Left lung (tissue), 10 donors: ENCODE data around the gene FER. TPM values are rescaled to one million over a fixed set of nuclear protein-coding genes. Genes with fewer than 3 reads are reported as not detected.
"Not testable (repeated sequence)": the region's sequence is repeated elsewhere in the genome, so short reads cannot be mapped to it uniquely, and the experiment has no call there.

Experiments
- ATAC-seq: fragments of 200-7000 bp; cut with Tn5 transposase; one replicate; pipeline ENCODE4 v1.9.1; 2020; ENCODE audit warnings: moderate library complexity
- DNase-seq, 4 donors: peaks; one replicate each; pipeline ENCODE4 v3.0.0-alpha.2; 2013 to 2020
- H3K27ac ChIP-seq, 2 donors: fragments of 200-600 bp; sonication (generic) in 1 of 2; one replicate each; pipeline versions ENCODE4 v1.5.0 to v1.8.0; 2020 to 2021
- H3K27me3 ChIP-seq, 2 donors: fragments of 200-600 bp; sonication (generic) in 1 of 2; one replicate each; pipeline versions ENCODE4 v1.5.0 to v1.8.0; 2020 to 2021
- H3K36me3 ChIP-seq, 2 donors: fragments of 200-600 bp; sonication (generic) in 1 of 2; one replicate each; pipeline versions ENCODE4 v1.5.0 to v1.8.0; 2020 to 2021
- H3K4me1 ChIP-seq, 2 donors: fragments of 200-600 bp; one replicate each; pipeline ENCODE4 v1.8.0; 2021
- H3K4me3 ChIP-seq, 2 donors: fragments of 200-600 bp; sonication (generic) in 1 of 2; one replicate each; pipeline versions ENCODE4 v1.5.0 to v1.8.0; 2020 to 2021; ENCODE audit warnings: mild to moderate bottlenecking in 1 of 2
- H3K9me3 ChIP-seq, 2 donors: fragments of 200-600 bp; sonication (generic) in 1 of 2; one replicate each; pipeline versions ENCODE4 v1.5.0 to v1.8.0; 2020 to 2021
- intact Hi-C, 2 donors: fragments of 100-400 bp; cut with DNase I; formaldehyde crosslinking; loops; one replicate each; pipeline versions ENCODE4 v1.11.2 to v1.14.2; 2022
- polyA plus RNA-seq, 6 donors: library from polyadenylated mRNA; unstranded; fragments of 120-200 nt; gene quantifications; one replicate each; pipeline ENCODE4 v1.2.1, GENCODE V29; 2013; ENCODE audit not compliant: insufficient read length in 6 of 6
- total RNA-seq, 2 donors: library from RNA; stranded (reverse); fragmentation: NEBNext Ultra II Directional; extraction: Animal tissue kit (Norgen Biotek cat#: 25700); gene quantifications; one replicate each; pipeline ENCODE4 v1.2.1, GENCODE V29; 2021
- TF ChIP-seq, protein P1 (sequence below), 2 donors: fragments of 200-600 bp; sonication (generic) in 1 of 2; IDR thresholded peaks; one replicate each; pipeline versions ENCODE4 v1.5.0 to v1.8.0; 2021; ENCODE audit warnings: antibody characterized with exemption in 2 of 2
- donor health status: DM: no; HTN: yes; CAD: no.
- donor health status: DM: no; HTN: no; CAD: no.

FER gene
- total and polyA plus RNA-seq, 8 donors, result 16.6 to 27.0 (median 19.4) TPM

GRCh38 chr5:108966910-108967309 is 219.2 kb downstream of the FER start:
- DNase-seq (no peak), ATAC-seq (no peak)
- no peaks in the 10 kb centered on the region for H3K4me1 ChIP-seq
- no peaks in the 10 kb centered on the region for H3K27me3 ChIP-seq
- H3K36me3 ChIP-seq, result no peaks in the 10 kb centered on the region
- no peak overlapping the region for H3K27ac ChIP-seq
- intact Hi-C loops, result no loop called here
- TF ChIP-seq, protein P1, sequence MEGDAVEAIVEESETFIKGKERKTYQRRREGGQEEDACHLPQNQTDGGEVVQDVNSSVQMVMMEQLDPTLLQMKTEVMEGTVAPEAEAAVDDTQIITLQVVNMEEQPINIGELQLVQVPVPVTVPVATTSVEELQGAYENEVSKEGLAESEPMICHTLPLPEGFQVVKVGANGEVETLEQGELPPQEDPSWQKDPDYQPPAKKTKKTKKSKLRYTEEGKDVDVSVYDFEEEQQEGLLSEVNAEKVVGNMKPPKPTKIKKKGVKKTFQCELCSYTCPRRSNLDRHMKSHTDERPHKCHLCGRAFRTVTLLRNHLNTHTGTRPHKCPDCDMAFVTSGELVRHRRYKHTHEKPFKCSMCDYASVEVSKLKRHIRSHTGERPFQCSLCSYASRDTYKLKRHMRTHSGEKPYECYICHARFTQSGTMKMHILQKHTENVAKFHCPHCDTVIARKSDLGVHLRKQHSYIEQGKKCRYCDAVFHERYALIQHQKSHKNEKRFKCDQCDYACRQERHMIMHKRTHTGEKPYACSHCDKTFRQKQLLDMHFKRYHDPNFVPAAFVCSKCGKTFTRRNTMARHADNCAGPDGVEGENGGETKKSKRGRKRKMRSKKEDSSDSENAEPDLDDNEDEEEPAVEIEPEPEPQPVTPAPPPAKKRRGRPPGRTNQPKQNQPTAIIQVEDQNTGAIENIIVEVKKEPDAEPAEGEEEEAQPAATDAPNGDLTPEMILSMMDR (IDR thresholded peaks at IDR 0.05), result no peak
- no peak overlapping the region for H3K4me3 ChIP-seq
- H3K9me3 ChIP-seq, result no peaks in the 10 kb centered on the region

DNA sequence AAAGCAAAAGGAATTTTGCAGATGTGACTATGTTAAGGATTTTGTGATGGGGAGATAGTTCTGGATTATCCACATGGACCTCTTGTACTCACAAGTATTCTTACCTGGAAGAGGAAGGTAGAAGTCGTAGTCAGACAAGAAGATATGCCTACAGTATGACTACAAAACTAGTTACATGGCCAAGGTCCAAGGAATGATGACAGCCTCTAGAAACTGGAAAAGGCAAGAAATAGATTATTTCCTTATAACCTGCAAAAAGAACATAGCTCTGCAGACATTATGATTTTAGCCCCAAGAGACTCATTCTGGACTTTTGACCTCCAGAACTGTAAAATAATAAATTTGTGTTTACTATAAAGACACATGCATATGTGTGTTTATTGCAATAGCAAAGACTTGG is 226.9 kb downstream of the FER start:
- ATAC-seq, result no peak
- no peaks in the 10 kb centered on the region for H3K27me3 ChIP-seq
- no peak overlapping the region for H3K27ac ChIP-seq
- H3K4me1 ChIP-seq, result no peaks in the 10 kb centered on the region
- H3K4me3 ChIP-seq, result no peak overlapping the region
- TF ChIP-seq, protein P1 (IDR thresholded peaks at IDR 0.05), result no peak
- DNase-seq, result no peak
- H3K36me3 ChIP-seq, result no peaks in the 10 kb centered on the region
- intact Hi-C loops, result no loop called here
- no peaks in the 10 kb centered on the region for H3K9me3 ChIP-seq

- Histone ChIP-seq H3K36me3 (peaks cover 0 to under 1% of the 10 kb centered on the region in 2 donors), H3K4me3 (no peak overlapping the region), H3K9me3 (no peaks in the 10 kb centered on the region), H3K27ac (no peak overlapping the region), H3K27me3 (no peaks in the 10 kb centered on the region), H3K4me1 (no peaks in the 10 kb centered on the region)
- intact Hi-C loops, result no loop called here
- DNase-seq (no peak), ATAC-seq (no peak)
- TF ChIP-seq, protein P1 (IDR thresholded peaks at IDR 0.05), result no peak
These were observed 228.0 kb downstream of the FER start for GRCh38 chr5:108975697-108976096.

DNA sequence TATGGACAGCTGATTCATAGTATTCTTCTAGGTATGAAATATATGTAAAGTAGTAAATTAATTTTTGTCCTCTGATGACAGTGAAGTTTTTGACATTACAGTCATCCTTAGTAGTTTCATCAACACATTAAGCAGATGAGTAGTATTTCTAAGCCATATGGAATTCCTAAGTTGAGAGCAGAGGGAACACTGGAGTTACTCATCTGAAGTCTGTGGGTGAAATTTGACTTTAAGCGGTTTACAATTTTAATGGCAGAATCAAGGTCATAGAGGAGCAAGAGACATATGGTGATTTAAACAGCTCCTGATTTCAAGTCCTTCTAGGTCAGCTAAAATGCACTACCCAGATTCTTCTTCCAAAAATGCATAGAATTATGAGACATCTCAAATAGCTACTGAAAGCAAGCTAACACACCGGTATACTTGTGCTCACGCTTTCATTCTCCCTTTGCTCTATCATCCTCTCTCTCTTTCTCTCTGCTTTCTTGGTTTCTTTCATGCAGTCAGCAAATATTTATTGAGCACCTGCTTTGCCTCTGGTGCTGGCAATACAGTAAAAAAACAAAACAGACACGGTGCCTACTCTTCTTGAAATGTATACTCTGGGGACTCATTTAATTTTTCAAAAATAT is 235.9 kb downstream of the FER start:
- TF ChIP-seq, protein P1 (IDR thresholded peaks at IDR 0.05), result no peak
- DNase-seq (no peak), ATAC-seq (no peak)
- Histone ChIP-seq H3K36me3 (peaks cover 0 to 6% of the 10 kb centered on the region in 2 donors), H3K4me1 (no peaks in the 10 kb centered on the region), H3K27ac (no peak overlapping the region), H3K27me3 (no peaks in the 10 kb centered on the region), H3K9me3 (peaks cover 0 to 3% of the 10 kb centered on the region in 2 donors), H3K4me3 (no peak overlapping the region)
- intact Hi-C loops, result no loop called here

DNA sequence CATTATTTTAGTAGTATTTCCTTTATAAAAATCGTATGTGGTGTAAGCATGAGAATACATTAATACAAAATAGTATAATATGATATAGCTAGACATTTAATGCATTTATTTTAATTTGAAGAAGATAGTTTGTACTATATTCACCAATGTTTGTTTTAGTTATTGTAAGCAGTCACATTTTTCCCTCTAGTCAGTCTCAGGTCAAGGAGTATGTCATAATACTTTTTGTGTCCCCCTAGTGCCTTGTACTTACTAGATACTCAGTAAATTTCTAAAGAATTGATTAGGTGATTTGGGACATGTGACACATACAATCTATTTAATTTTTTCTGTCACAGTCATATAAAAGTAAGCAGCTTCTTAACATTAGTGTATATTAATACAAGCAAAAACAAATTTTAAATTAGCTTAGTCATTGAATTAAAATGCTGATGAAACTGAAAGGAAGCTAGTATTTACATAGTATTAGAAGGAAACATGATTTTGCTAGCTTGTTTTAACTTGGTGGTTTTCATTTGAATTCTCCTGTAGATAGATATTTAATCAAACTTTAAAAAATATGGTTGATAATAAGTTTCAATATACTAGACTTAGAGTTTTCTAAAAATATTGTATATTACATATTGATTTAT is 242.2 kb downstream of the FER start:
- TF ChIP-seq, protein P1 (IDR thresholded peaks at IDR 0.05), result no peak
- Histone ChIP-seq H3K36me3 (no peaks in the 10 kb centered on the region), H3K27ac (no peak overlapping the region), H3K4me3 (no peak overlapping the region), H3K4me1 (no peaks in the 10 kb centered on the region), H3K9me3 (peaks cover 0 to 13% of the 10 kb centered on the region in 2 donors), H3K27me3 (no peaks in the 10 kb centered on the region)
- ATAC-seq (no peak), DNase-seq (no peak)
- intact Hi-C loops, result no loop called here

DNA sequence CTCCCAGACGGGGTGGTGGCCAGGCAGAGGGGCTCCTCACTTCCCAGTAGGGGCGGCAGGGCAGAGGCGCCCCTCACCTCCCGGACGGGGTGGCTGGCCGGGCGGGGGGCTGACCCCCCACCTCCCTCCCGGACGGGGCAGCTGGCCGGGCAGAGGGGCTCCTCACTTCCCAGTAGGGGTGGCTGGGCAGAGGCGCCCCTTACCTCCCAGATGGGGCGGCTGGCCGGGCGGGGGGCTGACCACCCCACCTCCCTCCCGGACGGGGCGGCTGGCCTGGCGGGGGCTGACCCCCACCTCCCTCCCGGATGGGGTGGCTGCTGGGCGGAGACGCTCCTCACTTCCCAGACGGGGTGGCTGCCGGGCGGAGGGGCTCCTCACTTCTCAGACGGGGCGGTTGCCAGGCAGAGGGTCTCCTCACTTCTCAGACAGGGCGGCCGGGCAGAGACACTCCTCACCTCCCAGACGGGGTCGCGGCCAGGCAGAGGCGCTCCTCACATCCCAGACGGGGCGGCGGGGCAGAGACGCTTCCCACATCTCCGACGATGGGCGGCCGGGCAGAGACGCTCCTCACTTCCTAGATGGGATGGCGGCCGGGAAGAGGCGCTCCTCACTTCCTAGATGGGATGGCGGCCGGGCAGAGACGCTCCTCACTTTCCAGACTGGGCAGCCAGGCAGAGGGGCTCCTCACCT is 244.8 kb downstream of the FER start:
- H3K9me3 ChIP-seq, result peaks cover 0 to 10% of the 10 kb centered on the region in 2 donors
- intact Hi-C loops, H3K36me3 ChIP-seq, H3K4me1 ChIP-seq, H3K27me3 ChIP-seq, H3K4me3 ChIP-seq, ATAC-seq, H3K27ac ChIP-seq: not testable (repeated sequence)
- peak in 1 of 4 donors; percentile 34 for DNase-seq

DNA sequence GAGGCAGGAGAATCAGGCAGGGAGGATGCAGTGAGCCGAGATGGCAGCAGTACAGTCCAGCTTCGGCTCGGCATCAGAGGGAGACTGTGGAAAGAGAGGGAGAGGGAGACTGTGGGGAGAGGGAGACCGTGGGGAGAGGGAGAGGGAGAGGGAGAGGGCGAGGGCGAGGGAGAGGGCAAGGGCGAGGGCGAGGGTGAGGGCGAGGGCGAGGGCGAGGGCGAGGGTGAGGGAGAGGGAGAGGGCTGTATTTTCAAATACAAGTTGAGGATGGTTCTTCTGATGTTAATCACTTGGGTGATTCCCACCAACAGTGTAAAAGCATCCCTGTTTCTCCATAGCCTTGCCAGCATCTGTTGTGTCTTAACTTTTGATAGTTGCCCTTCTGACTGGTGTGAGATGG is 245.7 kb downstream of the FER start:
- H3K27me3 ChIP-seq, intact Hi-C loops, H3K4me1 ChIP-seq, H3K36me3 ChIP-seq, H3K4me3 ChIP-seq, H3K27ac ChIP-seq, ATAC-seq: not testable (repeated sequence)
- peak in 1 of 4 donors; percentile 30 for DNase-seq
- H3K9me3 ChIP-seq, result peaks cover 0 to 10% of the 10 kb centered on the region in 2 donors
